ENCODE data around the gene NF2.

- TF ChIP-seq CTCF (IDR thresholded peaks at IDR 0.05) (peak in 10 of 12 donors; percentile 23 to 47 (median 40)), POLR2A (IDR thresholded peaks at IDR 0.05) (no peak)
Observed at GRCh38 chr22:29727131-29727523, 123.7 kb downstream of the NF2 start.
